Trophoblast cell (in vitro differentiated cells and primary cell): ENCODE results near the gene TCTA.

ENCODE experiments used
- DNase-seq, 2 donors: peaks; one replicate each; pipeline ENCODE4 v3.0.0-alpha.2; 2016
- H2AFZ ChIP-seq: 2 replicates; pipeline ENCODE4 v1.6.1; 2013; ENCODE audit warnings: low read length, moderate library complexity, mild to moderate bottlenecking; ENCODE audit not compliant: insufficient read depth, poor library complexity
- H2AK5ac ChIP-seq: 2 replicates; pipeline ENCODE4 v1.6.1; 2013; ENCODE audit warnings: mild to moderate bottlenecking, low read length
- H2BK120ac ChIP-seq: 2 replicates; pipeline ENCODE4 v1.6.1; 2013; ENCODE audit warnings: low read length, mild to moderate bottlenecking, moderate library complexity; ENCODE audit not compliant: insufficient read depth, poor library complexity
- H2BK12ac ChIP-seq: 2 replicates; pipeline ENCODE4 v1.6.1; 2013; ENCODE audit warnings: mild to moderate bottlenecking, low read length, moderate library complexity
- H2BK5ac ChIP-seq: 2 replicates; pipeline ENCODE4 v1.6.1; 2013; ENCODE audit warnings: low read length, low read depth, moderate library complexity, mild to moderate bottlenecking; ENCODE audit not compliant: poor library complexity
- H3K14ac ChIP-seq: 2 replicates; pipeline ENCODE4 v1.6.1; 2013; ENCODE audit warnings: mild to moderate bottlenecking, low read length
- H3K18ac ChIP-seq: 2 replicates; pipeline ENCODE4 v1.6.1; 2013; ENCODE audit warnings: mild to moderate bottlenecking, low read length
- H3K23ac ChIP-seq: 2 replicates; pipeline ENCODE4 v1.6.1; 2013; ENCODE audit warnings: low read length
- H3K27ac ChIP-seq: 2 replicates; pipeline ENCODE4 v1.5.1; 2013; ENCODE audit warnings: low read depth, mild to moderate bottlenecking, inconsistent platforms, low read length, moderate library complexity
- H3K27me3 ChIP-seq: 2 replicates; pipeline ENCODE4 v1.6.1; 2013; ENCODE audit warnings: inconsistent platforms, mild to moderate bottlenecking, low read length, moderate library complexity; ENCODE audit not compliant: insufficient read depth
- H3K36me3 ChIP-seq, 2 experiments: 1 replicate in 1 of 2; 2 replicates in 1 of 2; pipeline ENCODE4 v1.6.1; 2013; ENCODE audit warnings: low read length in 2 of 2, mild to moderate bottlenecking in 2 of 2, moderate library complexity in 1 of 2; ENCODE audit not compliant: insufficient read depth in 2 of 2, control insufficient read depth in 1 of 2
- H3K4ac ChIP-seq: 2 replicates; pipeline ENCODE4 v1.6.1; 2013; ENCODE audit warnings: low read depth, mild to moderate bottlenecking, low read length, moderate library complexity
- H3K4me1 ChIP-seq, 2 experiments: 1 replicate in 1 of 2; 2 replicates in 1 of 2; pipeline ENCODE4 v1.6.1; 2013; ENCODE audit warnings: low read length in 2 of 2, mild to moderate bottlenecking in 2 of 2, moderate library complexity in 1 of 2; ENCODE audit not compliant: insufficient read depth in 2 of 2, control insufficient read depth in 1 of 2
- H3K4me2 ChIP-seq: 2 replicates; pipeline ENCODE4 v1.6.1; 2013; ENCODE audit warnings: inconsistent platforms, mild to moderate bottlenecking, low read length, moderate library complexity
- H3K4me3 ChIP-seq: 2 replicates; pipeline ENCODE4 v1.5.1; 2013; ENCODE audit warnings: mild to moderate bottlenecking, low read depth, low read length, inconsistent platforms
- H3K79me1 ChIP-seq: one replicate; pipeline ENCODE4 v1.6.1; 2013; ENCODE audit warnings: low read length
- H3K79me2 ChIP-seq: 2 replicates; pipeline ENCODE4 v1.6.1; 2013; ENCODE audit warnings: low read length, mild to moderate bottlenecking; ENCODE audit not compliant: control insufficient read depth, insufficient read depth, poor library complexity
- H3K9ac ChIP-seq: 2 replicates; pipeline ENCODE4 v1.6.1; 2013; ENCODE audit warnings: mild to moderate bottlenecking, low read length
- H3K9me3 ChIP-seq: 2 replicates; pipeline ENCODE4 v1.6.1; 2013; ENCODE audit warnings: low read depth, mild to moderate bottlenecking, control low read depth, inconsistent platforms, low read length; ENCODE audit not compliant: insufficient read depth
- H4K12ac ChIP-seq: 2 replicates; pipeline ENCODE4 v1.6.1; 2013; ENCODE audit warnings: low read depth, mild to moderate bottlenecking, low read length, moderate library complexity
- H4K8ac ChIP-seq: 2 replicates; pipeline ENCODE4 v1.6.1; 2013; ENCODE audit warnings: low read depth, mild to moderate bottlenecking, low read length, moderate library complexity
- H4K91ac ChIP-seq: one replicate; pipeline ENCODE4 v1.6.1; 2013; ENCODE audit warnings: low read depth, mild to moderate bottlenecking, low read length, moderate library complexity
- whole genome bisulfite sequencing: extraction: QIAGEN DNeasy Blood & Tissue Kit; methylation state at CpG from one replicate; pipeline ENCODE4 v1.1.7; 2013; ENCODE audit warnings: missing lambda C conversion rate; ENCODE audit not compliant: insufficient read length, insufficient coverage; ENCODE audit errors: extremely low coverage; 5-methylcytosine and 5-hydroxymethylcytosine counted together

The TCTA gene

DNA sequence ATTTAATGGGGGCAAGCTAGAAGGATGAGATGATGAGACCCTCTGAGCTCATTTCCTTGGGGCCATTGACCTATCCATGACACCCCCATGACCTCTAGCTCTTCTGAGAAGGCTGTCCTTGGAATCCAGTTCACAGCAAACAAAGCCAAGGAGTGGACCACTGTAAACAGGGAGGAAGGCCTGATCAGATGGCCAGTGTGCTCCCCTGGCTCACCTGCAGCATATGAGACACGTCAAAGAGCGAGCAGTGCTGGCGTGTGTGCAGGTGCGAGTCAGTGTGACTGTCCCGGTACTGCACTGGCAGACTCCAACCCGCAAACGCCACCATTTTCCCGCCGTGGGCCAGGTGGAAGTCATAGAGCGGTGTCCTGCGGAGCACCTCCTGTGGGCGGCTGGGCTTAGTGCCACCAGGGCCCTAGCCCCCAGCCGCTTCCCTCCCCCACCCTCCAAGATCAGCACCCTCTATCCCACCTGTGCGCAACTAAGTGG lies 9.7 kb downstream of the TCTA start:
- Histone ChIP-seq H3K79me2 (no peaks in the 10 kb centered on the region), H3K18ac (peak overlapping the region; percentile 25), H2BK5ac (peak overlapping the region; percentile 5), H3K4me2 (peak overlapping the region; percentile 84), H3K27me3 (no peaks in the 10 kb centered on the region), H3K23ac (no peak overlapping the region), H2BK12ac (no peak overlapping the region), H4K91ac (peak overlapping the region; percentile 47), H3K9ac (peak overlapping the region; percentile 19), H2BK120ac (peak overlapping the region; percentile 4), H3K14ac (peak overlapping the region; percentile 47), H2AFZ (peak overlapping the region; percentile 13), H3K4ac (peak overlapping the region; percentile 2), H3K4me3 (peak overlapping the region; percentile 70), H3K79me1 (peaks cover 21% of the 10 kb centered on the region), H3K4me1 (peaks cover 34 to 37% of the 10 kb centered on the region in 2 experiments), H4K8ac (peak overlapping the region; percentile 56), H4K12ac (peak overlapping the region; percentile 3), H3K36me3 (peaks cover 18 to 20% of the 10 kb centered on the region in 2 experiments), H3K9me3 (no peaks in the 10 kb centered on the region), H2AK5ac (peak overlapping the region; percentile 5), H3K27ac (peak overlapping the region; percentile 65)
- DNase-seq = peak in 1 of 2 donors; percentile 36
- WGBS = no CpG with 5 or more reads among the region's 14 CpGs

DNA sequence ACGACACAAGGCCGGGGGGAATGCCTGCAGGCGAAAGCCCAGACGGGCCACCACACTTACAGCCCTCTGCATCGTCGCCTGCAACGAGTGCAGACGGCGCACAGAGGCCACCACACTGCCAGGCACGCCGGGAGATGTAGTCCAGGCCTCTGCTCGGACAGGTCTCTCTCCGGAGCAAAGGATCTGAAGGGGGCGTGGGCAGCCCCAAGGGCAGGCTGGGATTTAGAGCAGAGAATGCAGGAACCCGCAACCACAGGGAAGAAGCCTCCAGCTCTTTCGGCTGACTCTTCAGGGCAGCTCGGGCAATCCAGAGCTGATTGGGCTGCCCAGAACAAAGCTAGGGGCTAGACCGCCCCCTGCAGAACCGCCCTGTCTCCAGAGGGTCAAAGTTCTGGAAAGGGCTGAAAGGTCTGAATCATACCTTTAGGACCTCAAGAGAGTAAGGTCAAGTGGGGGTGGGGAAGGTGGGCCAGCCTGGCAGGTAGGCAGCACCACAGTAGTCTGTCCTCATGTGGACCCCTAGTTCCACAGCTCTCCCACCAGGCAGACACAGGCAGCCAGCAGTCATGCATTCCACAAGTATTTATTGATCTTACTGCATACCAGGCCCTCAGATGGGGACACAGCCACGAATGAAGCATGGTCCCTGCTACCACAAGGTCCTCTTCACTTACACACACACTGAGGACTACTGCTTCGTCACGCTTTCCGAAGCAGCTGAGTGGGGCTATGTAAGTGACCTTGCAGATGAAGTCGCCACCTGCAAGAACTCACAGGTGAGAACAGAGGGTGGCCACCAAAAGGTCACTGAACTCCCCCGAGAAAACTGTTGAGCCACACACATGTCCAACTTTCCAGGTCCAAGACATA lies 10.4 kb downstream of the TCTA start, which contains the start of gene AMT:
Gene AMT, minus strand, starts transcription at position 95 of the 870 bp plus-strand sequence. Its CDS starts 23 bp downstream, at position 72.
- no peak within 1 kb of the TSS for H3K23ac ChIP-seq
- peak within 1 kb of the TSS; percentile 47 for H3K14ac ChIP-seq
- peak within 1 kb of the TSS; percentile 25 for H2BK5ac ChIP-seq
- H4K12ac ChIP-seq = peak within 1 kb of the TSS; percentile 3
- peaks cover 27 to 30% of the 10 kb centered on the region in 2 experiments for H3K4me1 ChIP-seq
- peaks cover 18 to 20% of the 10 kb centered on the region in 2 experiments for H3K36me3 ChIP-seq
- peak within 1 kb of the TSS; percentile 13 for H2AFZ ChIP-seq
- no CpG with 5 or more reads among the region's 25 CpGs for WGBS
- peak within 1 kb of the TSS; percentile 5 for H2AK5ac ChIP-seq
- H3K27ac ChIP-seq = peak within 1 kb of the TSS; percentile 65
- peak within 1 kb of the TSS; percentile 2 for H3K4ac ChIP-seq
- DNase-seq = peak; percentile 84 to 91
- H3K9ac ChIP-seq = peak within 1 kb of the TSS; percentile 19
- H2BK12ac ChIP-seq = no peak within 1 kb of the TSS
- H3K4me2 ChIP-seq = peak within 1 kb of the TSS; percentile 84
- peak within 1 kb of the TSS; percentile 70 for H3K4me3 ChIP-seq
- H3K79me1 ChIP-seq = peaks cover 17% of the 10 kb centered on the region
- H4K91ac ChIP-seq = peak within 1 kb of the TSS; percentile 49
- peak within 1 kb of the TSS; percentile 64 for H4K8ac ChIP-seq
- peak within 1 kb of the TSS; percentile 4 for H2BK120ac ChIP-seq
- no peaks in the 10 kb centered on the region for H3K79me2 ChIP-seq
- H3K18ac ChIP-seq = peak within 1 kb of the TSS; percentile 26
- no peaks in the 10 kb centered on the region for H3K9me3 ChIP-seq
- no peaks in the 10 kb centered on the region for H3K27me3 ChIP-seq

DNA sequence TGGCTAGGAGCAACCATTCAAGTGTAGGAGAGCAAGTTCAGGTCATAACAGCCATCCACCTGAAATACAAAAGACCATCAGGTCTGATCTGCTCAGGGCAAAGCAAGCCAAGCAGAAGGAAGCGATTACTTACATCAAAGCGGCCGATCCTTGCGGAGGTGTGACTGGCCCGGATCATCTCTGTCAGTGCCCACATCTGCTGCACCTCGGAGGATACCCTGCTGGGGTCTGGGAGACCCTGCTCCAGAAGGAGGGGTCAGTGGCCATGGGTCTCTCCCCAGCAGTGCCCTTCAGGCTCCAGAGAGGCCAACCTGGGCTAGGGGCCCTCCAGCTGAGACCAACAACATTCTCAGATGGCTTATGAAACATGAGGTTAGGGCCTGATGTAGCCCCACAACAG lies 12.6 kb downstream of the TCTA start:
- Histone ChIP-seq H3K4me2 (no peak overlapping the region), H2AFZ (no peak overlapping the region), H2BK120ac (no peak overlapping the region), H4K12ac (no peak overlapping the region), H3K79me2 (peaks cover 2% of the 10 kb centered on the region), H3K9ac (no peak overlapping the region), H3K4me1 (peaks cover 17 to 20% of the 10 kb centered on the region in 2 experiments), H3K4ac (no peak overlapping the region), H2BK5ac (no peak overlapping the region), H3K79me1 (peaks cover 17% of the 10 kb centered on the region), H3K23ac (no peak overlapping the region), H4K91ac (no peak overlapping the region), H2AK5ac (no peak overlapping the region), H3K18ac (no peak overlapping the region), H3K27ac (no peak overlapping the region), H3K9me3 (no peaks in the 10 kb centered on the region), H3K36me3 (peaks cover 18 to 20% of the 10 kb centered on the region in 2 experiments), H2BK12ac (no peak overlapping the region), H3K14ac (no peak overlapping the region), H4K8ac (no peak overlapping the region), H3K4me3 (no peak overlapping the region), H3K27me3 (no peaks in the 10 kb centered on the region)
- WGBS = no CpG with 5 or more reads among the region's 6 CpGs
- no peak for DNase-seq

DNA sequence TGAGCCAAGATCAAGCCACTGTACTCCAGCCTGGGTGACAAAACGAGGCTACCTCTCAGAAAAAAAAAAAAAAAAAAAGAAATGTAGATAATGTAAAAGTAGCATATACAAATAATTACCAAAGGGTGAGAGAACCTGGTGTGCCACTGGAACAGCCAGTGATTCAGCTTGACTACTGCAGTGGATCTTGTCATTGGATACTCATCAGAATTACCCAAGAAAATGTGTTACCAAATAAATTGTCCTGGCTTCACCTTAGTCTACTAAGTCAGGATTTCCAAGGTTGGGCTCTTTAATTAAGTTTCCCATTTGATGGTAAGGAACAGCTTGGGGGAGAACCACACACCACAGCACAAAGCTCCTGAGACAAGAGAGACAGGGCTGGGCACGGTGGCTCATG lies 15.4 kb downstream of the TCTA start:
- WGBS = no CpG with 5 or more reads among the region's 2 CpGs
- Histone ChIP-seq H3K23ac (no peak overlapping the region), H3K4me1 (peaks cover 6 to 7% of the 10 kb centered on the region in 2 experiments)

More for the DNA sequence above, 15.4 kb downstream of the TCTA start:
- Histone ChIP-seq H3K27me3 (no peaks in the 10 kb centered on the region), H3K79me1 (peaks cover 8% of the 10 kb centered on the region), H4K8ac (no peak overlapping the region), H3K4ac (no peak overlapping the region), H3K9me3 (no peaks in the 10 kb centered on the region), H3K79me2 (peaks cover 2% of the 10 kb centered on the region), H4K12ac (no peak overlapping the region), H3K4me2 (no peak overlapping the region), H2AFZ (no peak overlapping the region), H3K27ac (no peak overlapping the region), H2BK12ac (no peak overlapping the region), H2BK120ac (no peak overlapping the region), H3K9ac (no peak overlapping the region), H2AK5ac (no peak overlapping the region), H3K14ac (no peak overlapping the region), H3K36me3 (peaks cover 18 to 20% of the 10 kb centered on the region in 2 experiments), H4K91ac (no peak overlapping the region), H3K18ac (no peak overlapping the region), H3K4me3 (no peak overlapping the region), H2BK5ac (no peak overlapping the region)
- no peak for DNase-seq
